Bronchial epithelial cell (primary cell): ENCODE data around the gene TIAL1. TPM values are rescaled to one million over a fixed set of nuclear protein-coding genes. Genes with fewer than 3 reads are reported as not detected.
"Not testable (repeated sequence)": the region's sequence is repeated elsewhere in the genome, so short reads cannot be mapped to it uniquely, and the experiment has no call there.

Experiments used
- DNase-seq: peaks from one replicate; pipeline ENCODE4 v3.0.0-alpha.2; 2010; ENCODE audit warnings: low read depth
- FAIRE-seq: peaks from 2 replicates; lab custom pipeline; 2011; peaks lifted over from hg19 to GRCh38; lab: Jason Lieb, UNC
- H3K27me3 ChIP-seq: 2 replicates; pipeline ENCODE4 v1.5.1; 2011; ENCODE audit warnings: low read length; ENCODE audit not compliant: control insufficient read depth, insufficient read depth
- H3K36me3 ChIP-seq: 2 replicates; pipeline ENCODE4 v1.5.1; 2011; ENCODE audit warnings: low read length; ENCODE audit not compliant: control insufficient read depth, insufficient read depth
- H3K4me3 ChIP-seq: 2 replicates; pipeline ENCODE4 v1.5.1; 2011; ENCODE audit warnings: mild to moderate bottlenecking, low read depth, low read length, control low read depth
- total RNA-seq: library from RNA; depleted of rRNA; stranded (reverse); fragments of >200 nt; gene quantifications from 2 replicates; pipeline ENCODE4 v1.2.1, GENCODE V29; 2014
- TF ChIP-seq, protein P1 (sequence below): IDR thresholded peaks from 2 replicates; pipeline ENCODE4 v1.5.1; 2011; ENCODE audit warnings: mild to moderate bottlenecking, moderate library complexity, low read length, control low read depth, inconsistent platforms; ENCODE audit not compliant: insufficient read depth, severe bottlenecking

TIAL1 gene
- total RNA-seq, 1 donor from 2014 or later = 28.4 TPM

DNA sequence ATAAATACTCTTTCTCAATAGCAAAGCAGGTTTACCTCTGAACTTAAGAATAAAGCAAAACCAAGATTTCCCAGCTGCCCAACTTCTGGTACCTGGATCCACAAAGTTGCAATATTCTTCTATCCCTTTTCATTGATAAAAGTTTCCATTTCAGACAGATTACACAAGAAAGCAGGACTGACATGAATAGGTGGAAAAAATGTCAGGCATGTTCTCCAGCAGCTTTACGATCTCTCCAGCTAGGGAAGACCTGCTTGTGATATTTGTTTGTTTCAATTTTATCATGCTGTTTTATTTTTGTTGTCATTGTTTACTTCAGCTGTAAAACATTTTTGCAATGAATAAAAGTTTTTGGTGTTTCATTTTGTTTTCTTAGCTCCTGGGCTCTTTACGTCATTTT, 63.3 kb downstream of the TIAL1 start:
- DNase-seq = no peak
- no peaks in the 10 kb centered on the region for H3K27me3 ChIP-seq
- no peak overlapping the region for H3K4me3 ChIP-seq
- FAIRE-seq = no peak
- TF ChIP-seq, protein P1, sequence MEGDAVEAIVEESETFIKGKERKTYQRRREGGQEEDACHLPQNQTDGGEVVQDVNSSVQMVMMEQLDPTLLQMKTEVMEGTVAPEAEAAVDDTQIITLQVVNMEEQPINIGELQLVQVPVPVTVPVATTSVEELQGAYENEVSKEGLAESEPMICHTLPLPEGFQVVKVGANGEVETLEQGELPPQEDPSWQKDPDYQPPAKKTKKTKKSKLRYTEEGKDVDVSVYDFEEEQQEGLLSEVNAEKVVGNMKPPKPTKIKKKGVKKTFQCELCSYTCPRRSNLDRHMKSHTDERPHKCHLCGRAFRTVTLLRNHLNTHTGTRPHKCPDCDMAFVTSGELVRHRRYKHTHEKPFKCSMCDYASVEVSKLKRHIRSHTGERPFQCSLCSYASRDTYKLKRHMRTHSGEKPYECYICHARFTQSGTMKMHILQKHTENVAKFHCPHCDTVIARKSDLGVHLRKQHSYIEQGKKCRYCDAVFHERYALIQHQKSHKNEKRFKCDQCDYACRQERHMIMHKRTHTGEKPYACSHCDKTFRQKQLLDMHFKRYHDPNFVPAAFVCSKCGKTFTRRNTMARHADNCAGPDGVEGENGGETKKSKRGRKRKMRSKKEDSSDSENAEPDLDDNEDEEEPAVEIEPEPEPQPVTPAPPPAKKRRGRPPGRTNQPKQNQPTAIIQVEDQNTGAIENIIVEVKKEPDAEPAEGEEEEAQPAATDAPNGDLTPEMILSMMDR = no peak
- no peaks in the 10 kb centered on the region for H3K36me3 ChIP-seq

DNA sequence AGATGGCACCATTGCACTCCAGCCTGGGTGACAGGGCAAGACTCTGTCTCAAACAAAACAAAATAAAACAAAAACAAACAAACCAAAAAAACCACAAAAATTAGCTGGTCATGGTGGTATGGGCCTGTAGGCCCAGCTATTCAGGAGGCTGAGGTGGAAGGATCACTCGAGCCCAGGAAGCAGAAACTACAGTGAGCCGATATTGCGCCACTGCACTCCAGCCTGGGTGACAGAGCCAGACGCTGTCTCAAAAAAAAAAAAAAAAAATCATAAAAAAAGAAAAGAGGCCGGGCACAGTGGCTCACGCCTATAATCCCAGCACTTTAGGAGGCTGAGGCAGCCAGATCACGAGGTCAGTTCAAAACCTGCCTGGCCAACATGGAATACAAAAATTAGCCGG, 64.0 kb downstream of the TIAL1 start:
- not testable (repeated sequence) for DNase-seq, H3K36me3 ChIP-seq, FAIRE-seq, H3K4me3 ChIP-seq, H3K27me3 ChIP-seq

DNA sequence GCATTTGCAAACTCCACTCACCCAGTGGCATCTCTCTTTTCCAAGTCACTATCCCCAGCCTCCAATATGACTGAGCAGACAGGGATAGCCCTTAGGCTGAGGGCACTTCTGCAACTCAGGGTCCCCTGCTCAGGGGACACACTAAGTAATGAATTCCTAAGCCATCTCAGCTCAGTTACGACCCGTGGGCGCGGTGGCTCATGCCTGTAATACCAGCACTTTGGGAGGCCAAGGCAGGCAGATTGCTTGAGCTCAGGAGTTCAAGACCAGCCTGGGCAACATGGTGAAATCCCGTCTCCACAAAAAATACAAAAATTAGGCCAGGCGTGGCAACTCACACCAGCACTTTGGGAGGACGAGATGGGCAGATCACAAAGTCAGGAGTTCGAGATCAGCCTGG, 64.5 kb downstream of the TIAL1 start:
- not testable (repeated sequence) for DNase-seq, H3K4me3 ChIP-seq, FAIRE-seq, H3K36me3 ChIP-seq, H3K27me3 ChIP-seq

DNA sequence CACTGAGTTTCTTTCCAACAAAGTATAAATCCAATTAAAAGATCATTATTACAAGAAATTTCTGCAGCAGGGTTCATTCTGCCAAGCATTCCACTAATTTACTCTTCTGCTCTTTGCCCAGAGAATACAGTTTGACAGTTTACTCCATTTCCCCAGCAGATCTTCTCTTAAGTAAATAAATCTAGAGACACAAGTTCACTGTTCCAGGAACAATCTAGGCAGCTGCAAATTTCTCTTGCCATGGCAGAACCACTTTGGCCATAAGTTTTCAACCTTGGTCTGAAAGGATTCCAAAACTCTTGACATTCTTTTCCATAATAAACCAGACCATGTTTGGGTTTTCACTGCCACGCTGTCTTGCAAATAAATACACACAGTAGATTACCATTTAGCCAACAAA, 65.7 kb downstream of the TIAL1 start:
- TF ChIP-seq, protein P1 = no peak

DNA sequence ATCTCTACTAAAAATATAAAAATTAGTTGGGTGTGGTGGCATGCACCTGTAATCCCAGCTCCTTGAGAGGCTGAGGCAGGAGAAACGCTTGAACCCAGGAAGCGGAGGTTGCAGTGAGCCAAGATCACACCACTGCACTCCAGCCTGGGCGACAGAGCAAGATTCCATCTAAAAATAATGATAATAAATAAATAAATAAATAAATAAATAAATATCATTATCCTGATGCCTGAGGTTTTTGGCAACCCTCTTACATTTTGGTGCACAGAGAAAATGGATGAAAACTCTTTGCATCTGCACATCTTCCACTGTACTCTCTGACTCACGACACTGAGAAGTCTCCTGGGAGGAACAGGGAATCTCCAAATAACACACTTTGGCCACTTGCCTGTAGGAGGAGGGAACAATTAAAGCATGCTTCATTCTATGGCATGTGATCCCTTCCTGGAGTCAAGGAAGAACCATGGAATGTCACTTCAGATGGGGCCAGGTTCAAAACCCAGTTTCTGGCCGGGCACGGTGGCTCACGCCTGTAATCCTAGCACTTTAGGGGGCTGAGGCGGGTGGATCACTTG, 68.0 kb downstream of the TIAL1 start:
- DNase-seq = peak; percentile 52

More for the DNA sequence above, 65.7 kb downstream of the TIAL1 start:
- no peaks in the 10 kb centered on the region for H3K36me3 ChIP-seq
- H3K4me3 ChIP-seq = no peak overlapping the region
- no peaks in the 10 kb centered on the region for H3K27me3 ChIP-seq
- DNase-seq (no peak), FAIRE-seq (no peak)

DNA sequence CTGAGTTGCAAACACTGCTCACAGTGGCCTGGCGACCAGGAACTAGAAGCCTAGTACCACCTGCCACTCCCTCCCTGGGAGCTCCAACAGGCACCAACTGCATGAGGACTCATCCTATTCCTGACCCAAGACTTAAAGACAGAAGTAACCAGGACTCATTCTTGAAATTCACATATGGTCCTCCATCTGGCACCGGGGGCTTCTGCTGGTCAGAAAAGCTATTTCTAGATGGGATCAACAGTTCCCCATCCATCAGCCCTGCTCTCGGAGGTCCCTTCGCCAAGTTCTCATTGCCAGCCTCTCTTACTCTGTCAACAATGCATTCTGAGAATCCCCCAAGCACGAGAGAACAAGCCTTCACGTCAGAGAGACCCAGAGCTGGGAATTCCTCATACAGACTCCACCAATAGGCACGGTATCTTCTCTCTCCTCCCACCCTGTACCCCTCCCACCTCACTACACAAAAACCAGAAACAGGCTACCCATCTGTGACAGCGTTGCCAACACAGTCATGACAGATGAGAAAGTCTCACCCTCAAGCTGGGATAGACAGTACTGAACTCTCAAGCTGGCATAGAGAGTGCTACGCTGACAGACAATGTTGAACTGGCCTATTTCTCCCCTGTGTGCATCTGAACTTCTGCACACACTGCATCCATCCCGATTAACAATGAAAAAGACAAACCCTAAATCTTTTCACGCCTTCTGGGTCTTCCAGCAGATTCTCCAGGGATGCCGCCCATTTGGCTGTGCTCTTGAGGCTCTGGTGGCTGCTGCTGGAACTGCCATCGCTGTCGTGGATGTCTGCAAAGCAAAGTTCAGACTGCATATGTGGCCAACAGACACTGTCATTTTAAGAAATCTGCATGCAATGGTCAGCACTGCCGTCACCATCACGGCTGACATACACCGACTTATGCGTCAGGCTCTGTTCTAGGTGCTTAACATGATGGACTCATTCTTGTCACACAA, 69.9 kb downstream of the TIAL1 start:
- H3K36me3 ChIP-seq = peaks cover 3% of the 10 kb centered on the region
- FAIRE-seq = no peak
- no peak overlapping the region for H3K4me3 ChIP-seq
- H3K27me3 ChIP-seq = no peaks in the 10 kb centered on the region
- no peak for DNase-seq
- TF ChIP-seq, protein P1 = no peak

More for the DNA sequence above, 68.0 kb downstream of the TIAL1 start:
- not testable (repeated sequence) for H3K27me3 ChIP-seq, H3K36me3 ChIP-seq, H3K4me3 ChIP-seq, FAIRE-seq

DNA sequence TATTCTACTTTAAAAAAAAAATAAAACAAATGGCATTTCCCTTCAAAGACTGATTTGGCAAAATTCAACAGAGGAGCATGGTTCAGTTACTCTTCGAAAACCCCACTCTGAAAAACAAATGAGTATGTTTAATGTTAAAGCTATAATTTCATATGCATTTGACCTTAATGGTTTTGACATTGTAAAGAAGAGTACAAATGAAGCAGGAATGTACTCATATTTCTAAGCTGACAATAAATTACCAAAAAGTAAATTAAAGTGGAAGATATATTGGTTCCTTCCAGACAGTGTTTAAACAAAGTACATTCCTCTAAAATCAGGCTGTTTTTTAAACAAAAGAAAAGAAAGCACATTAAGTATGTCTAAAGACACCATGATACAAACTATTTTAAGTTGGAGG, 70.6 kb downstream of the TIAL1 start:
- FAIRE-seq (no peak), DNase-seq (no peak)
- Histone ChIP-seq H3K27me3 (no peaks in the 10 kb centered on the region), H3K36me3 (peaks cover 3% of the 10 kb centered on the region), H3K4me3 (no peak overlapping the region)
- TF ChIP-seq, protein P1 = no peak
